Activated naive CD4-positive, alpha-beta T cell treated with Interleukin-2 at 50 U/mL for 16 hours (primary cell): ENCODE results near the gene CA5B.
"Not testable (repeated sequence)": the region's sequence is repeated elsewhere in the genome, so short reads cannot be mapped to it uniquely, and the experiment has no call there.

Experiments used
- DNase-seq: peaks from one replicate; pipeline ENCODE4 v3.0.0-alpha.2; 2020

Gene CA5B

GRCh38 chrX:15749642-15750610 is 11.9 kb downstream of the CA5B start:
- no peak for DNase-seq

- DNase-seq, result no peak
Observed at GRCh38 chrX:15750611-15751154, 12.6 kb downstream of the CA5B start.

- DNase-seq, result no peak
Observed at GRCh38 chrX:15751155-15751819, 13.2 kb downstream of the CA5B start.

GRCh38 chrX:15755091-15755490 is 17.0 kb downstream of the CA5B start:
- no peak for DNase-seq

- DNase-seq, result no peak
Observed at GRCh38 chrX:15758140-15758539, 20.1 kb downstream of the CA5B start.

- DNase-seq, result not testable (repeated sequence)
Observed at GRCh38 chrX:15759886-15760285, 21.8 kb downstream of the CA5B start.

- no peak for DNase-seq
Observed at GRCh38 chrX:15761564-15762191, 23.6 kb downstream of the CA5B start.

- DNase-seq, result no peak
Observed at GRCh38 chrX:15769300-15769954, 31.4 kb downstream of the CA5B start.

GRCh38 chrX:15781961-15782699 is 44.1 kb downstream of the CA5B start:
- DNase-seq, result peak; percentile 26

- DNase-seq, result no peak
Observed at GRCh38 chrX:15785176-15785750, 47.2 kb downstream of the CA5B start.

GRCh38 chrX:15786915-15787314 is 48.8 kb downstream of the CA5B start:
- no peak for DNase-seq

- peak; percentile 89 for DNase-seq
Observed at GRCh38 chrX:15789979-15790768, 52.1 kb downstream of the CA5B start, which contains the start of gene ZRSR2. Gene ZRSR2, plus strand, starts transcription at chrX:15790484. Its CDS starts 12 bp downstream, at chrX:15790496.

GRCh38 chrX:15790769-15791290 is 52.8 kb downstream of the CA5B start:
- DNase-seq, result no peak

- no peak for DNase-seq
Observed at GRCh38 chrX:15797707-15798106, 59.6 kb downstream of the CA5B start.

- no peak for DNase-seq
Observed at GRCh38 chrX:15804563-15804962, 66.5 kb downstream of the CA5B start.

GRCh38 chrX:15808254-15808653 is 70.2 kb downstream of the CA5B start:
- DNase-seq, result no peak

- DNase-seq, result no peak
Observed at GRCh38 chrX:15812192-15812938, 74.3 kb downstream of the CA5B start.

GRCh38 chrX:15813416-15813815 is 75.3 kb downstream of the CA5B start:
- DNase-seq, result no peak

- DNase-seq, result no peak
Observed at GRCh38 chrX:15814771-15815365, 76.8 kb downstream of the CA5B start.
